Tibial nerve (tissue), 4 donors: ENCODE results near the gene IKZF4. TPM values are rescaled to one million over a fixed set of nuclear protein-coding genes. Genes with fewer than 3 reads are reported as not detected.

Source experiments
- DNase-seq, 2 donors: peaks; one replicate each; pipeline ENCODE4 v3.0.0-alpha.2; 2019; ENCODE audit warnings: low spot score in 2 of 2
- H3K27ac ChIP-seq, 4 donors: fragments of 200-600 bp; sonication (generic) in 3 of 4; one replicate each; pipeline ENCODE4 v1.5.1; 2017 to 2019; ENCODE audit warnings: mild to moderate bottlenecking in 1 of 4
- H3K27me3 ChIP-seq, 2 donors: fragments of 200-600 bp; sonication (generic) in 1 of 2; one replicate each; pipeline versions ENCODE4 v1.5.1 to v1.6.0; 2017 to 2019
- H3K36me3 ChIP-seq, 3 donors: fragments of 200-600 bp; sonication (generic); one replicate each; pipeline ENCODE4 v1.5.1; 2018 to 2019
- H3K4me1 ChIP-seq, 4 donors: fragments of 200-600 bp; sonication (generic) in 3 of 4; one replicate each; pipeline ENCODE4 v1.5.1; 2017 to 2019
- H3K4me3 ChIP-seq, 4 donors: fragments of 200-600 bp; sonication (generic) in 3 of 4; one replicate each; pipeline ENCODE4 v1.5.1; 2017 to 2019; ENCODE audit warnings: mild to moderate bottlenecking in 1 of 4, moderate library complexity in 1 of 4
- H3K9me3 ChIP-seq, 4 donors: fragments of 200-600 bp; sonication (generic) in 3 of 4; one replicate each; pipeline ENCODE4 v1.5.1; 2017 to 2019
- EP300 ChIP-seq, 2 donors: sonication (generic); formaldehyde crosslinking; IDR thresholded peaks; one replicate each; pipeline ENCODE4 v1.6.1; 2017; ENCODE audit warnings: antibody characterized with exemption in 2 of 2, mild to moderate bottlenecking in 1 of 2
- POLR2A ChIP-seq, 2 donors: fragments of 450-650 bp; IDR thresholded peaks; one replicate each; pipeline ENCODE4 v1.6.1; 2017; ENCODE audit warnings: antibody characterized with exemption in 2 of 2, mild to moderate bottlenecking in 2 of 2, moderate library complexity in 2 of 2
- WGBS, 2 donors: methylation state at CpG; one replicate each; pipeline ENCODE4 v1.1.5; 2018; 5-methylcytosine and 5-hydroxymethylcytosine counted together
- total RNA-seq, 4 donors: library from RNA; depleted of rRNA; stranded (reverse); fragments of >200 nt; gene quantifications; one replicate each; pipeline ENCODE4 v1.1.0, GENCODE V29; 2016
- TF ChIP-seq, protein P1 (sequence below), 5 experiments: fragments of 200-600 bp in 3 of 5; fragments of 450-650 bp in 2 of 5; sonication (generic) in 3 of 5; IDR thresholded peaks; one replicate each; pipeline ENCODE4 v1.5.1; 2016 to 2019; ENCODE audit warnings: antibody characterized with exemption in 5 of 5, mild to moderate bottlenecking in 3 of 5, moderate library complexity in 2 of 5

The IKZF4 gene
- total RNA-seq, 4 donors from 2014 or later = 3.8 to 9.6 (median 6.4) TPM

GRCh38 chr12:56013482-56013881 is 7.4 kb upstream of the IKZF4 start:
- Histone ChIP-seq H3K4me3 (no peak overlapping the region), H3K36me3 (peaks cover 0 to 25% (median 0%) of the 10 kb centered on the region in 3 donors), H3K27ac (no peak overlapping the region), H3K4me1 (peaks cover 0 to 6% (median 0%) of the 10 kb centered on the region in 4 donors), H3K9me3 (no peaks in the 10 kb centered on the region), H3K27me3 (no peaks in the 10 kb centered on the region)
- no peak for DNase-seq
- WGBS, 2 donors = 86 to 92% methylated on average over 5 of the region's 5 CpGs
- TF ChIP-seq EP300 (IDR thresholded peaks at IDR 0.05) (no peak), POLR2A (IDR thresholded peaks at IDR 0.05) (no peak)
- TF ChIP-seq, protein P1, sequence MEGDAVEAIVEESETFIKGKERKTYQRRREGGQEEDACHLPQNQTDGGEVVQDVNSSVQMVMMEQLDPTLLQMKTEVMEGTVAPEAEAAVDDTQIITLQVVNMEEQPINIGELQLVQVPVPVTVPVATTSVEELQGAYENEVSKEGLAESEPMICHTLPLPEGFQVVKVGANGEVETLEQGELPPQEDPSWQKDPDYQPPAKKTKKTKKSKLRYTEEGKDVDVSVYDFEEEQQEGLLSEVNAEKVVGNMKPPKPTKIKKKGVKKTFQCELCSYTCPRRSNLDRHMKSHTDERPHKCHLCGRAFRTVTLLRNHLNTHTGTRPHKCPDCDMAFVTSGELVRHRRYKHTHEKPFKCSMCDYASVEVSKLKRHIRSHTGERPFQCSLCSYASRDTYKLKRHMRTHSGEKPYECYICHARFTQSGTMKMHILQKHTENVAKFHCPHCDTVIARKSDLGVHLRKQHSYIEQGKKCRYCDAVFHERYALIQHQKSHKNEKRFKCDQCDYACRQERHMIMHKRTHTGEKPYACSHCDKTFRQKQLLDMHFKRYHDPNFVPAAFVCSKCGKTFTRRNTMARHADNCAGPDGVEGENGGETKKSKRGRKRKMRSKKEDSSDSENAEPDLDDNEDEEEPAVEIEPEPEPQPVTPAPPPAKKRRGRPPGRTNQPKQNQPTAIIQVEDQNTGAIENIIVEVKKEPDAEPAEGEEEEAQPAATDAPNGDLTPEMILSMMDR (IDR thresholded peaks at IDR 0.05) = no peak

DNA sequence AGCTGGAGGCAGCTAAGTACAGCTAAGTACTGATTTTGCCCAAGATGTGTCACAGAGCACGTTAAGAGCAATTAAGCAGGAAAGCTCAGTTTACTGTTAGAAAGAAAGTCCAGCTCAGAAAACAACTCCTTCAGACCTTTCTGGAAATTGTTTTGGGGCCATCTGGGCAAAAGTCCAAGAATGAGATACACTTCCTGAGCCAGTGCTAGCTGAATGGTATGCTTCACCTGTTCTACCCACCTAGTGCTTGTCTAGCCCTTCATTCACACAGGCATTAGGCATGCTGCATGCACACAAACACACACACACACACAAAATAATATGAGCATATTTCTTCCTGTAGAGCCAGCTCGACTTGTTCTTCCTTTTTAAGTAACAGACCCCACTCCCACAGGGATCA is 6.6 kb upstream of the IKZF4 start:
- Histone ChIP-seq H3K4me3 (no peak overlapping the region), H3K27me3 (no peaks in the 10 kb centered on the region), H3K36me3 (peaks cover 0 to 25% (median 0%) of the 10 kb centered on the region in 3 donors), H3K9me3 (no peaks in the 10 kb centered on the region), H3K27ac (no peak overlapping the region), H3K4me1 (no peaks in the 10 kb centered on the region)
- no peak for TF ChIP-seq EP300 (IDR thresholded peaks at IDR 0.05)
- no peak for DNase-seq
- 53 to 55% methylated on average over 2 of the region's 2 CpGs for WGBS, 2 donors

- H3K4me1 ChIP-seq = peaks cover 0 to 28% (median 24%) of the 10 kb centered on the region in 4 donors
Measured at GRCh38 chr12:56017181-56017580, 3.7 kb upstream of the IKZF4 start.

DNA sequence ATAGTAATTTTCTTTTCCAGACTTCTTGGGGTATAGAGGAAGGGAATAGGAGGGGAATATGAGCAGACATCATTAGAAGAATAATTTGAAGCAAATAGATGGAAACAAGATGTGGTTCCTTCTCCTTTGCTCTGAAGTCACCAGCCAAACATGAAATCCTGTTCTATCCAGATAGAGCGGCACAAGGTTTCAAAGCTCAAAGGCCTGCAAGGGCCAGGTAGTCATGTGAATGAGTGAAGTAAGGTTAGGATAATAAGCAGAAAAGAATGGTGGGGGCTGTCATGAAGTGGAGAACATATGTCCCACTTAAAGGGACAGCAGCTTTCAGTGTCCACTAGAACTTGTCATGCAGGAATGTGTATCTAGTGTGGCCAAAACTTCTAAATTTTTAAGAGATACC is 2.5 kb upstream of the IKZF4 start:
- WGBS, 2 donors = 93 to 97% methylated on average over 1 of the region's 1 CpG
- H3K4me1 ChIP-seq = peaks cover 0 to 35% (median 26%) of the 10 kb centered on the region in 4 donors
- no peaks in the 10 kb centered on the region for H3K27me3 ChIP-seq
- TF ChIP-seq, protein P1 (IDR thresholded peaks at IDR 0.05) = no peak
- no peak for TF ChIP-seq POLR2A (IDR thresholded peaks at IDR 0.05)
- TF ChIP-seq EP300 (IDR thresholded peaks at IDR 0.05) = no peak
- H3K27ac ChIP-seq = no peak overlapping the region
- peaks cover 0 to 18% (median 0%) of the 10 kb centered on the region in 3 donors for H3K36me3 ChIP-seq
- no peak for DNase-seq
- H3K4me3 ChIP-seq = no peak overlapping the region
- H3K9me3 ChIP-seq = no peaks in the 10 kb centered on the region

More at GRCh38 chr12:56017181-56017580, 3.7 kb upstream of the IKZF4 start:
- Histone ChIP-seq H3K4me3 (no peak overlapping the region), H3K27ac (no peak overlapping the region), H3K36me3 (peaks cover 0 to 20% (median 0%) of the 10 kb centered on the region in 3 donors), H3K27me3 (no peaks in the 10 kb centered on the region), H3K9me3 (no peaks in the 10 kb centered on the region)
- no peak for DNase-seq
- WGBS, 2 donors = 89 to 90% methylated on average over 4 of the region's 4 CpGs
- TF ChIP-seq, protein P1 (IDR thresholded peaks at IDR 0.05) = no peak
- TF ChIP-seq POLR2A (IDR thresholded peaks at IDR 0.05) (no peak), EP300 (IDR thresholded peaks at IDR 0.05) (no peak)

DNA sequence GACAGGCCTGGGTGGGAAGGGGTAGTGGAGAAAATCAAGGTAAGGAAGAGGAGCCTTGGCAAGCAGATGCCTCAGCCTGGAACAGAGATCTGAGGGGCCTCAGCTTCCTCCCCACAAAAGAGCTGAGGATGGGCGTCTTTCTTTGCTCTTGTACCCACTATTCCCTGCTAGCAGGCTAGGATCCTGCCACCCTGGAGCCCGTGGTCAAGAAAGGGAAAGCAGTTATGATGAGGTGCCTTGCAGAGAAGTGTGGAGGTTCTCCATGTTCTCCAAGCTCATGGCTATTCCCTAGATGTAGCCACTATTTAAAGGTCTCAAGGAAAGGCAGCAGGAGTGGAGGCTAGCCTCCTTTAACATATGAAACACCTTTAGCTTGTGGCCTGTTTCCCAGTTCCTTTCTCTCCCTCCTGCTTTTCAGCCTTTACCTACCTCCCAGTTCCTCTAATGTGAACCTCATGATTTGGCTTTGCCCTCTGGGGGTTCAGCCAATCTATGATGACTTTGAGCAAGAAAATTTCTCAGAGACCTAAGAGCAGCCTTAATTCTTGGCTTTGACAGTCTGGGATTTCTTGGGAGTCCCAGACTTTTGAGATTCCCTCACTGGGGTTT is 1.1 kb downstream of the IKZF4 start:
- Histone ChIP-seq H3K9me3 (no peaks in the 10 kb centered on the region), H3K27me3 (no peaks in the 10 kb centered on the region), H3K4me3 (peak overlapping the region in 3 of 4 donors; percentile 29 to 43 (median 37)), H3K36me3 (peaks cover 0 to 38% (median 0%) of the 10 kb centered on the region in 3 donors), H3K4me1 (peaks cover 0 to 35% (median 26%) of the 10 kb centered on the region in 4 donors), H3K27ac (peak overlapping the region; percentile 73 to 91 (median 82))
- TF ChIP-seq POLR2A (IDR thresholded peaks at IDR 0.05) (no peak), EP300 (IDR thresholded peaks at IDR 0.05) (no peak)
- TF ChIP-seq, protein P1 (IDR thresholded peaks at IDR 0.05) = no peak
- no peak for DNase-seq
- 23 to 36% methylated on average over 2 of the region's 2 CpGs for WGBS, 2 donors
